ENCODE results near the gene OR8B3.

GRCh38 chr11:124446916-124447315, 48.1 kb upstream of the OR8B3 start:
- no peak for TF ChIP-seq CTCF (IDR thresholded peaks at IDR 0.05; ENCODE audit: low read depth, low read length, missing input control)
- no peak for TF ChIP-seq JUND (IDR thresholded peaks at IDR 0.05)
- TF ChIP-seq TAF1 (conservative IDR thresholded peaks at IDR 0.05), result no peak
- TF ChIP-seq, protein P1, sequence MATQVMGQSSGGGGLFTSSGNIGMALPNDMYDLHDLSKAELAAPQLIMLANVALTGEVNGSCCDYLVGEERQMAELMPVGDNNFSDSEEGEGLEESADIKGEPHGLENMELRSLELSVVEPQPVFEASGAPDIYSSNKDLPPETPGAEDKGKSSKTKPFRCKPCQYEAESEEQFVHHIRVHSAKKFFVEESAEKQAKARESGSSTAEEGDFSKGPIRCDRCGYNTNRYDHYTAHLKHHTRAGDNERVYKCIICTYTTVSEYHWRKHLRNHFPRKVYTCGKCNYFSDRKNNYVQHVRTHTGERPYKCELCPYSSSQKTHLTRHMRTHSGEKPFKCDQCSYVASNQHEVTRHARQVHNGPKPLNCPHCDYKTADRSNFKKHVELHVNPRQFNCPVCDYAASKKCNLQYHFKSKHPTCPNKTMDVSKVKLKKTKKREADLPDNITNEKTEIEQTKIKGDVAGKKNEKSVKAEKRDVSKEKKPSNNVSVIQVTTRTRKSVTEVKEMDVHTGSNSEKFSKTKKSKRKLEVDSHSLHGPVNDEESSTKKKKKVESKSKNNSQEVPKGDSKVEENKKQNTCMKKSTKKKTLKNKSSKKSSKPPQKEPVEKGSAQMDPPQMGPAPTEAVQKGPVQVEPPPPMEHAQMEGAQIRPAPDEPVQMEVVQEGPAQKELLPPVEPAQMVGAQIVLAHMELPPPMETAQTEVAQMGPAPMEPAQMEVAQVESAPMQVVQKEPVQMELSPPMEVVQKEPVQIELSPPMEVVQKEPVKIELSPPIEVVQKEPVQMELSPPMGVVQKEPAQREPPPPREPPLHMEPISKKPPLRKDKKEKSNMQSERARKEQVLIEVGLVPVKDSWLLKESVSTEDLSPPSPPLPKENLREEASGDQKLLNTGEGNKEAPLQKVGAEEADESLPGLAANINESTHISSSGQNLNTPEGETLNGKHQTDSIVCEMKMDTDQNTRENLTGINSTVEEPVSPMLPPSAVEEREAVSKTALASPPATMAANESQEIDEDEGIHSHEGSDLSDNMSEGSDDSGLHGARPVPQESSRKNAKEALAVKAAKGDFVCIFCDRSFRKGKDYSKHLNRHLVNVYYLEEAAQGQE (IDR thresholded peaks at IDR 0.05), result no peak
- TF ChIP-seq RXRA (IDR thresholded peaks at IDR 0.05), result no peak
- TF ChIP-seq, protein P2, sequence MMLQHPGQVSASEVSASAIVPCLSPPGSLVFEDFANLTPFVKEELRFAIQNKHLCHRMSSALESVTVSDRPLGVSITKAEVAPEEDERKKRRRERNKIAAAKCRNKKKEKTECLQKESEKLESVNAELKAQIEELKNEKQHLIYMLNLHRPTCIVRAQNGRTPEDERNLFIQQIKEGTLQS (IDR thresholded peaks at IDR 0.05), result no peak
- TF ChIP-seq, protein P3, sequence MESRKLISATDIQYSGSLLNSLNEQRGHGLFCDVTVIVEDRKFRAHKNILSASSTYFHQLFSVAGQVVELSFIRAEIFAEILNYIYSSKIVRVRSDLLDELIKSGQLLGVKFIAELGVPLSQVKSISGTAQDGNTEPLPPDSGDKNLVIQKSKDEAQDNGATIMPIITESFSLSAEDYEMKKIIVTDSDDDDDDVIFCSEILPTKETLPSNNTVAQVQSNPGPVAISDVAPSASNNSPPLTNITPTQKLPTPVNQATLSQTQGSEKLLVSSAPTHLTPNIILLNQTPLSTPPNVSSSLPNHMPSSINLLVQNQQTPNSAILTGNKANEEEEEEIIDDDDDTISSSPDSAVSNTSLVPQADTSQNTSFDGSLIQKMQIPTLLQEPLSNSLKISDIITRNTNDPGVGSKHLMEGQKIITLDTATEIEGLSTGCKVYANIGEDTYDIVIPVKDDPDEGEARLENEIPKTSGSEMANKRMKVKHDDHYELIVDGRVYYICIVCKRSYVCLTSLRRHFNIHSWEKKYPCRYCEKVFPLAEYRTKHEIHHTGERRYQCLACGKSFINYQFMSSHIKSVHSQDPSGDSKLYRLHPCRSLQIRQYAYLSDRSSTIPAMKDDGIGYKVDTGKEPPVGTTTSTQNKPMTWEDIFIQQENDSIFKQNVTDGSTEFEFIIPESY (IDR thresholded peaks at IDR 0.05), result no peak
- TF ChIP-seq EGR1 (IDR thresholded peaks at IDR 0.05; ENCODE audit: low read depth in 2 of 2), result no peak
- no peak for TF ChIP-seq SP1 (IDR thresholded peaks at IDR 0.05)
- no peak for TF ChIP-seq MAX (IDR thresholded peaks at IDR 0.05)
- TF ChIP-seq YY1 (IDR thresholded peaks at IDR 0.05), result no peak
- no peak for TF ChIP-seq RAD21 (IDR thresholded peaks at IDR 0.05)

All from liver (tissue), 3 donors.